GM21367 (cell line): ENCODE data around the gene ADAM30.

Source experiments
- ATAC-seq: cut with Tn5 transposase; IDR thresholded peaks from one replicate; pipeline ENCODE4 v1.9.1; 2021; ENCODE audit not compliant: unreplicated experiment

ADAM30 gene

DNA sequence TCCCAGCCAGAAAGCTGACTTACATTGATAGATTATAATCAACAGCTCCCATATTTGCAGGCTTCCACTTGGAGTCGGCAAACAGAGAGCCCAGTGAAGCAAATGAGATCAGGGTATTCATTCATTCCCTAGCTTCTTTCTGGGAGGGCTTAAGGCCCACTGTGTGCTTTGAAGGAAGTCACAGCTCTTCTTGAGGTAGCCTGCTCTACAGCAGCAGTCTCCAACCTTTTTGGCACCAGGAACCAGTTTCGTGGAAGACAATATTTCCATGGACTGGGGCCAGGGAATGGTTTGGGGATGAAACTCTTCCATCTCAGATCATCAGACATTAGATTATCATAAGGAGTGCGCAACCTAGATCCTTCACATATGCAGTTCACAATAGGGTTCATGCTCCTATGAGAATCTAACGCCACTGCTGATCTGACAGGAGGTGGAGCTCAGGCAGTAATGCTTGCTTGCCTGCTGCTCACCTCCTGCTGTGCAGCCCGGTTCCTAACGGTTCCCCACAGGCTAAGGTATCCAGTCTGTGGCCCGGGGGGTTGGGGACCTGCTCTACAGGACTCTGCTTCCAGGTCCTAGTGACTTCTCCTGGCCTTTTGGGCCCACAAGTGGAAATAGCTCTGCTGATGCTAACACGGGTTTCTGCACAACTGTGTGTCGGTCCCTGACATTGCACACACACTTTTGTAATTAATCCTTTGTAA, 13.7 kb upstream of the ADAM30 start:
- ATAC-seq: no peak

DNA sequence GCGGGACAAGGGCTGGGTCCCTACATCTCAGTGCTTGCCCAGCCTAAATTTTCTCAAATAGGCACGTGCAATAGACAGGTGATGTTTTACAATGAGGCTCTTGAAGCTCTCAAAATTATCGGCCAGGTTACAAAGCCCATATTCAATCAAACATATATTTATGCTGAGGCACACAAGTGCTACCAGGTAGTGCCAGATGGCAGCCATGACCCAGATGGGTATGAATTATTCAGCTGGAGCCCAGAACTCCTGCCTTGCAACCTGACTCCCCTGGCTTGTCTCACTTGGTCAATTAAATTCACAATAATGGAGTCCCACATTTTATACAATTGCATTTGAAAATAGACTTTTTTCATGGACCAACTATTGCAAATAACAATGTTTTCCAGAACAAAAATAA, 12.3 kb upstream of the ADAM30 start:
- ATAC-seq: no peak

GRCh38 chr1:119906927-119907652, 10.8 kb upstream of the ADAM30 start:
- no peak for ATAC-seq

GRCh38 chr1:119903443-119903835, 7.1 kb upstream of the ADAM30 start:
- ATAC-seq: no peak

DNA sequence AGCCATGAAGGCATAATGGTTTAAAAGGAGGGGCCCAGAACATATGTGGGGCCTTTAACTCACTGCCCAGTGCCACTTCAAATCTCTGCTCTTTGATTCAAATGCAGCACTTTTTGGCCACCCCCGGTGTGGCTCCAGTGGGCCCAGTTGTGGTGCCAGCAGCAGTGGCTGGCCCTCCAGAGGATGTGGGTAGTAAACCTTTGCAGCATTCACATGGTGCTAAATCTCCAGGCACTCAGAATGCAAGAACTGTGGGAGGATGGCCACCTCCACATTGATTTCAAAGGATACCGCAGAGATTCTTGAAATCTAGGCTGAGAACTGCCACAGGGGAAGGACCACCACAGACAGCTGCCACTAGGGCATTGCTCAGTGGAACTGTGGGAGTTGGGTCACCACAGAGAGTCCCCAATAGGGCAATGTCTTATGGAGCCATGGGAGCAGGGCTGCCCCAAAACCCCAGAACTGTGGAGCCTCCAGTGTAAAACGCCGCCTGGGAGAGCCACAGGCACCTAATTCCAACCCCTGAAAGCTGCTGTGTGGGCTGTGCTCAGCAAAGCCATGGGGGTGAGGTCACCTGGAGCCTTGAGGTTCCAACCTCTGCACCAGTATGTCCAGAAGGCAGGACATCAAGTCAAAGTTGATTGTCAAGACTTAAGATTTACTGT, 6.6 kb upstream of the ADAM30 start:
- no peak for ATAC-seq

DNA sequence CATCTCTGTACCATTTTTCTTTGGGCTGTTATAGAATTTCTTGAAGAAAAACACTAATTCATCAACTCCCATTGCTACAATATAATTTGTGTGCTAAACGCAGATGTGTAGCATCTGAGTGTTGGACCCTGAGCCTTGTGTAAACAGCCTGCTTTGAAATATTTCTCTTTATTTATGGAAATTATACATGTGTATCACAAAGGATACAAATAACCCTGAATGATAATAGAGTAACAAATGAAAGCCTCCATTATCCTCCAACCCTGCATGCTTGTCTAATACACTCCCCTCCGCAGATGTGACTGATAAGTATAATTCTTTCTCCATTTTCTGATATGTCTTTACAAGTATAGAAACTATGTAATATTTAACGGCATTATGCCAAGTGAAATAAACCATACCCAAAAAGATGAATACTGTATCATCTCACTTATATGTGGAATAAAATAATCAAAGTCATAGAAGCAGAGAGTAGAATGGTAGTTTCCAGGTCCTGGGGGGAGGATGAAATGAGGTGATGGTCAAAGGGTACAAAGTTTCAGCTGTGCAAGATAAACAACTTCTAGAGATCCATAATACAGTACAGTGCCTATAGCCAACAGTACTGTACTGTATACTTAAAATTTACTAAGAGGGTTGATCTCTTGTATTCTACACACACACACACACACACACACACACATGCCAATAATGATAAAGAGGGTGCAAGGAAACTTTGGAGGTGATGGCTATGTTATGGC, 2.8 kb upstream of the ADAM30 start:
- ATAC-seq: no peak

GRCh38 chr1:119898530-119898929, 2.2 kb upstream of the ADAM30 start:
- no peak for ATAC-seq

- no peak for ATAC-seq
These were observed 1.2 kb downstream of the ADAM30 start for GRCh38 chr1:119895102-119895501.

GRCh38 chr1:119893827-119894700, 2.3 kb downstream of the ADAM30 start:
- ATAC-seq: no peak

GRCh38 chr1:119893238-119893791, 3.0 kb downstream of the ADAM30 start:
- no peak for ATAC-seq

DNA sequence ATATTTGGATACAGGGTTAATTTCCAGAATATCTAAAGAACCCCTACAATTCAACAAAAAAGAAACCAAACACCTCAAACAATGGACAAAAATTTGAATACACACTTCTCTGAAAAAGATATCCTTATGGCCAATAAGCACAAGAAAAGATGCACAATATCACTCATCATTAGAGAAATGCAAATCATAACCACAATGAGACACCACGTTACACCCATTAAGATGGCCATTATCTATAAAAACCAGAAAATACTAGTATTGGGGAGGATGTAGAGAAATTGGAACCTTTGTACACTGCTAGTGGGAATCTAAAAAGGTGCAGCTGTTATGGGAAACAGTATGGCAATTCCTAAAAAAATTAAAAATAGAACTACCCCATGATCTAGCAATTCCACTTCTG, 4.9 kb downstream of the ADAM30 start:
- ATAC-seq: no peak

- no peak for ATAC-seq
These were observed 7.8 kb downstream of the ADAM30 start for GRCh38 chr1:119888476-119888875.

DNA sequence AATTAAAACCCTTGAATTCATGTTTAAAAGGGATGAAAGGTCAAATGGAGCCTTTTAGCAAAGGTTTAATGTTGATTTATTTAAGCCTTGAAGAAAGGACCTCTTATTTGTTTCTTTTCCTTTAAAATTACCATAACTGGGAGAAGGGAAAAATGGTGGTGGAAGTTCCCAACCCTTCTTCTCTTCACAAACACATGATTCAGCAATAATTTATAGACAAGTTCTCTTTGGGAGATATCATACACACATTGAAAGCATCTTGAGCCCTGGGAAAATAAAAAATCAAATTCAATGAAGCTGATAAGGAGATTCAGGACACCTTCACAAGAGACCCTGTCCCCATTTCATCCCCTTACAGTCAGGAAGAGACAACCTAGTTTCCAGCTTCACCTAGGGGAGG, 8.9 kb downstream of the ADAM30 start:
- ATAC-seq: no peak

- no peak for ATAC-seq
These were observed 10.2 kb downstream of the ADAM30 start for GRCh38 chr1:119885903-119886783.

DNA sequence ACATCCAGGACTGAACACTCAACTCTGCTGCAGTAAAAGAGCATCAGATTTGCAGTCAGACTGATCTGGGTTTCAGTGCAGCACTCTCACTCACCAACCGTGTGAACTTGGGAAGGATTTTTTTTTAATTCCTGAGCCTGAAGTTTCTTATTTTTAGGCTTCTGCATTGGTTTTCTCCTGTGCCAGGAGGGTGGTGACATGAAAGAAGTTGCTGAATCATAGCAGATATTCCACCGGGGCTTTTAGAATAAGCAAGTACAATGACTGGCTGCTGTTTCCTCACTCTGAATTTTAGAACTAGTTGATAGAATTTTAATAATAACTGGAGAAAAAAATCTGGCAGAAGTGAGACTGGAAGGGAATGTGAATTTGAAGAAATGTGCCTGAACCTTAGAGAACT, 11.6 kb downstream of the ADAM30 start:
- ATAC-seq: no peak

DNA sequence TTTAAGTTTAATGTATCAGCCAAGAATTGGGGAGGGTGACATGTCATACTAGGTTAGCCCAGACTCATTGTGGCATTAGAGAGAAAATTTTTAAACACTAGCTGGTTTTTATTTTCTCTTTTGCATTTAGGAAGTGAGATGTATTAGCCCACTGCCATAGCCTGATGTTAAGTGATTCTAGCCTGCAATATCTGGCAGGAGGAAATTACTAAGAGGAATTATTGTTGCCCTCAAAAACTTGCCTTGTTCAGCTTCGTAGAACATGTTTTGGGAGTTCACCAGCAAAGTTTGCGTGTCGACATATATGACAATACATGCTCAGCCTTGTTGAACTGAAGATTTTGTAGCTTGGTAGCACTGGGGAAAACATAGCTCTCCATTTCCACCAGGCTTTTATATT, 12.5 kb downstream of the ADAM30 start:
- no peak for ATAC-seq

- no peak for ATAC-seq
These were observed 13.9 kb downstream of the ADAM30 start for GRCh38 chr1:119882132-119883049.
